KMS-11 (cell line): ENCODE measurements around the gene ZNF469.

Experiments
- H2AFZ ChIP-seq: fragments of 200-600 bp; sonication (generic); 2 replicates; pipeline ENCODE4 v1.6.1; 2016; ENCODE audit warnings: antibody characterized with exemption, mixed run types, low read depth
- H3K27ac ChIP-seq: fragments of 200-600 bp; sonication (generic); 2 replicates; pipeline ENCODE4 v1.6.1; 2016; ENCODE audit warnings: mild to moderate bottlenecking, mixed run types
- H3K27me3 ChIP-seq: fragments of 200-600 bp; sonication (generic); 2 replicates; pipeline ENCODE4 v1.6.1; 2017; ENCODE audit warnings: mild to moderate bottlenecking, low read depth, mixed run types, moderate library complexity; ENCODE audit not compliant: insufficient read depth
- H3K36me3 ChIP-seq: fragments of 200-600 bp; sonication (generic); 2 replicates; pipeline ENCODE4 v1.6.1; 2017; ENCODE audit warnings: mild to moderate bottlenecking, mixed run types; ENCODE audit not compliant: insufficient read depth
- H3K4me1 ChIP-seq: fragments of 200-600 bp; sonication (generic); 2 replicates; pipeline ENCODE4 v1.6.1; 2016; ENCODE audit warnings: mild to moderate bottlenecking, low read depth, mixed run types; ENCODE audit not compliant: poor library complexity, severe bottlenecking
- H3K4me2 ChIP-seq: fragments of 200-600 bp; sonication (generic); 2 replicates; pipeline ENCODE4 v1.7.0; 2016; ENCODE audit warnings: mild to moderate bottlenecking, mixed run types
- H3K4me3 ChIP-seq: fragments of 200-600 bp; sonication (generic); IDR thresholded peaks from 2 replicates; pipeline ENCODE4 v1.6.1; 2017; ENCODE audit warnings: low read depth, low read length, mixed read lengths; ENCODE audit not compliant: insufficient read depth
- H3K79me2 ChIP-seq: fragments of 200-600 bp; sonication (generic); 2 replicates; pipeline ENCODE4 v1.6.1; 2016; ENCODE audit warnings: low read depth, mixed run types; ENCODE audit not compliant: insufficient read depth
- H3K9ac ChIP-seq: fragments of 200-600 bp; sonication (generic); 2 replicates; pipeline ENCODE4 v1.6.1; 2016; ENCODE audit warnings: mild to moderate bottlenecking, mixed run types
- H4K20me1 ChIP-seq: fragments of 200-600 bp; sonication (generic); 2 replicates; pipeline ENCODE4 v1.6.1; 2016; ENCODE audit warnings: mild to moderate bottlenecking, mixed run types; ENCODE audit not compliant: insufficient read depth
- CTCF ChIP-seq: fragments of 200-600 bp; sonication (generic); conservative IDR thresholded peaks from 2 replicates; pipeline ENCODE4 v1.6.1; 2017; ENCODE audit warnings: low read depth, mild to moderate bottlenecking, antibody characterized with exemption, low read length, moderate library complexity, mixed read lengths

ZNF469 gene

GRCh38 chr16:88398170-88398873 is 15.6 kb downstream of the ZNF469 start:
- Histone ChIP-seq H2AFZ (no peak overlapping the region), H3K79me2 (no peaks in the 10 kb centered on the region), H3K27me3 (peaks cover 73% of the 10 kb centered on the region), H3K36me3 (no peaks in the 10 kb centered on the region), H3K27ac (no peak overlapping the region), H3K4me3 (no peak overlapping the region), H4K20me1 (no peaks in the 10 kb centered on the region), H3K4me2 (no peak overlapping the region), H3K9ac (no peak overlapping the region), H3K4me1 (no peaks in the 10 kb centered on the region)
- no peak for TF ChIP-seq CTCF

GRCh38 chr16:88398874-88399178 is 16.1 kb downstream of the ZNF469 start:
- Histone ChIP-seq H3K27ac (no peak overlapping the region), H3K27me3 (peaks cover 74% of the 10 kb centered on the region), H3K4me3 (no peak overlapping the region), H3K9ac (no peak overlapping the region), H3K79me2 (no peaks in the 10 kb centered on the region), H2AFZ (no peak overlapping the region), H3K4me2 (no peak overlapping the region), H3K4me1 (no peaks in the 10 kb centered on the region), H4K20me1 (no peaks in the 10 kb centered on the region), H3K36me3 (no peaks in the 10 kb centered on the region)
- no peak for TF ChIP-seq CTCF

DNA sequence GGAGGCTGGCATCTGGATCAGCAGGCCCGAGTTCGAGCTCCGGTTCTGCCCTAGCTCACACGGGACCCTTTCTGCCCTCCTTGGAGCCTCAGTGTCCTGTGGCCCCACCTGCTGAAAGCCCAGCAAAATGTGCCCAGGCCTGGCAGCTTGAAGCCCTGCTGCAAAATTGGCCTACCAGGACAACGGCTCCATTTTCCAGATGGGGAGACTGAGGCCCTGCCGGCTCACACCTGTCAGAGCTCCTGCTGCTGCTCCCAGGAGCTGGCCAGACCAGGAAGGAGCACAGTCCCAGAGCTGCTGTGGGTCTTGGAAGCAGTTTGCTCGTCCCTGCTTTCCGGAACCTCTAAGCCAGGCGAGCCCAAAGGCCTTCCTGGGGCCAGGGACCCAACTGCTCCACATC is 17.4 kb downstream of the ZNF469 start:
- H3K36me3 ChIP-seq = no peaks in the 10 kb centered on the region
- no peak for TF ChIP-seq CTCF
- H3K9ac ChIP-seq = no peak overlapping the region
- no peak overlapping the region for H3K4me2 ChIP-seq
- no peaks in the 10 kb centered on the region for H3K4me1 ChIP-seq
- H4K20me1 ChIP-seq = no peaks in the 10 kb centered on the region
- no peaks in the 10 kb centered on the region for H3K79me2 ChIP-seq
- no peak overlapping the region for H3K27ac ChIP-seq
- peaks cover 77% of the 10 kb centered on the region for H3K27me3 ChIP-seq
- no peak overlapping the region for H2AFZ ChIP-seq
- no peak overlapping the region for H3K4me3 ChIP-seq

DNA sequence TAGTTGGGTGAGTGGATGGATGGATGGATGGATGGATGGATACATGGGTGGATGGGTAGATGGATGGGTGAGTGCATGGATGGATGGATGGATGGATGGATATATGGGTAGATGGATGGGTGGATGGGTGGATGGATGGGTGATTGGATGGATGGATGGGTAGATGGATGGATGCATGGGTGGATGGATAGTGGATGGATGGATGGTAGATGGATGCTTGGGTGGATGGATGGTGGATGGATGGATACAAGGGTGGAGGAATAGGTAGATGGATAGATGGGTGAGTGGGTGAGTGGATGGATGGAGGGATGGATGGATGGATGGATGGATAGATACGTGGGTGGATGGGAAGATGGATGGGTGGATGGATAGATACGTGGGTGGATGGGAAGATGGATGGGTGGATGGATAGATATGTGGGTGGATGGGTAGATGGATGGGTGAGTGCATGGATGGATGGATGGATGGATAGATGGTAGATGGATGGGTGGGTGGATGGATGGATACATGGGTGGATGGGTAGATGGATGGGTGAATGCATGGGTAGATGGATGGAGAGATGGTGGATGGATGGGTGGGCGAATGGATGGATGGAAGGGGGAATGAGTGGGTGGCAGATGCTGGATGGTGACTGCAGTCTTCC is 19.0 kb downstream of the ZNF469 start:
- Histone ChIP-seq H3K4me3 (no peak overlapping the region), H3K4me1 (no peaks in the 10 kb centered on the region), H3K27ac (no peak overlapping the region), H3K79me2 (no peaks in the 10 kb centered on the region), H3K36me3 (no peaks in the 10 kb centered on the region), H3K9ac (no peak overlapping the region), H2AFZ (no peak overlapping the region), H3K27me3 (peaks cover 76% of the 10 kb centered on the region), H3K4me2 (no peak overlapping the region), H4K20me1 (no peaks in the 10 kb centered on the region)
- no peak for TF ChIP-seq CTCF
